G401 (cell line): Measurements from ENCODE around the gene RAPGEF3. TPM values are rescaled to one million over a fixed set of nuclear protein-coding genes. Genes with fewer than 3 reads are reported as not detected.
A peak's percentile ranks its signal among the peaks of the same experiment; 100 is the strongest.

Experiments
- DNase-seq: peaks from one replicate; pipeline ENCODE4 v3.0.0-alpha.2; 2015; ENCODE audit warnings: low spot score
- in situ Hi-C: cut with HindIII; loops from 2 replicates; pipeline ENCODE4 v1.10.0; 2016; ENCODE audit warnings: low sequenced_read_pairs, mixed read lengths
- total RNA-seq: library from RNA; depleted of rRNA; stranded (reverse); fragments of >200 nt; shearing (Covaris generic); gene quantifications from 2 replicates; pipeline ENCODE4 v1.2.3, GENCODE V29; 2014

The RAPGEF3 gene
- total RNA-seq, 1 experiment from 2014 or later, result 9.0 TPM

DNA sequence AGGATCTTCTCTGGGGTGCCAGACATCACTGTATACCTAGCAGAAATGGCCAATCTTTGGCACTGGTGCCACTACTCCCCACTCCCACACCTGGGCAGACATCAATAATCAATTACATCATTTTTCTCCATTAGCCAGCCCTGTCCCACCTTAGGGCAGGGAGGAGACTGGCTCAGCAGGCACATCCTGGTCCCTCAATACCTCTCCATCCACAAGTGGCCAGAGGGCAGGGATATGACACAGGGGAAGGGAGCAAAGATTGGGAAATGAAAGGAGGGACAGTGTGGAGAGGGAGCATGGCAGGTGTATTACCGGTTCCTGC is 10.2 kb downstream of the RAPGEF3 start:
- no peak for DNase-seq
- in situ Hi-C loops, result no loop called here

DNA sequence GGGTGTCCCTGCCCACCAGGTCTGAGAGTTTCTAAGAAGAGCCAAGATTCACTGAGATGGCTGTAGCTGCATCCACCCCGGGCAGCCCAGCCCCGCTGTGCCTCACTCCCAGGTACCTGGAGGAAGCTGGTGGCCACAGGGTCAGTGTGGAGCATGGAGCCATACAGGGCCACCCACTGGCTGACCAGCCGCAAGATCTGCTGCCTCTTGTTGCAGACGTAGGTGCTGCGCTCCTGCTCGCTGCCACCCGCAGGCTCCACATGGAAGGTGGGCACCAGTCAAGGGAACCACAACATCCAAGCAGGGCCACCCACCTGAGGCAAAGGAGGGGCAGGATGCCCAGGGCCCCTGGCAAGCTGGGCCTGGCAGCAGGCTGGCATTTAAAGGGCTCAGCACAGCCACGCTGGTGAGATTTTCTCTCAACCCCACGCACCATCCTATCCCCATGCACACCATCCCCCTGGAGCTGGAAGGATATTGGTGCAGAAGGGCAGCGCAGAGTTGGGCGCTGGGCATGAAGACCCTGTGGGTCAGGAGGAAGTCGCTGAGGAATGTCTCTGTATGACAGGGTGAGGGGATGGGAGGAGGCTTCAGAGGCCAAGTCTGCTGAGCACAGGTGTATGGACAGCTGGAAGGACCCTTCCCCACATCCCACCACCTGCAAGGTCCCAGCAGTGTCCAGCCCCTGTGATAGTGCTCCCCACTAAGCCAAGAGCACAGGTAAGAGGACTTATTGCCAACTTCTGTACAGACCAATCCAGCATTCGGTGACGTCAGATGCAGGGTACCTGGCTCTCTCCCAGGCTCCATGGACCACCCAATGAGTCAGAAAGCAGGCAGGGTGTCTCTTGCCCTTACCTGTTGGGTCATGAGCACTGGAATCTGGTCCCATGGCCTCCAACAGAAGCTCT is 10.8 kb downstream of the RAPGEF3 start:
- no peak for DNase-seq
- in situ Hi-C loops, result no loop called here

DNA sequence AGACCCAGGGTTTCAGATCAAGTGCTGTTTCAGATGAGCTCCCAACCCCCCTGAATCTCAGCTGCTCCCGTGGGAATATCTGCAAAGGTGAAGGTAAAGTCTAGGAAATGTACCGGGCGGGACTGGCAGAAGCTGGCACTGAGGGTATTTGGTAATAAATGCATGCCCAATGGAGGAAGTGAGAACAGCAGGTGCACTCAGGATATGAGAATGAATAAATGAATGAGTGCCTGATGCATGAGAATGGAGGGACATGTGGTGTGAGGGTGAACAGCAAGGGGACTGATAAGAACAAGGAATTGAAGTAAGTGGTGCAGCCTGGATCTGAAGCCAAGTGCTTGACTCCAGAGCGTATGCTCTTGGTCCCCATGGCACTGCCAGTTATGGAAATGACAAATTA is 11.6 kb downstream of the RAPGEF3 start:
- DNase-seq, result no peak
- in situ Hi-C loops, result no loop called here

DNA sequence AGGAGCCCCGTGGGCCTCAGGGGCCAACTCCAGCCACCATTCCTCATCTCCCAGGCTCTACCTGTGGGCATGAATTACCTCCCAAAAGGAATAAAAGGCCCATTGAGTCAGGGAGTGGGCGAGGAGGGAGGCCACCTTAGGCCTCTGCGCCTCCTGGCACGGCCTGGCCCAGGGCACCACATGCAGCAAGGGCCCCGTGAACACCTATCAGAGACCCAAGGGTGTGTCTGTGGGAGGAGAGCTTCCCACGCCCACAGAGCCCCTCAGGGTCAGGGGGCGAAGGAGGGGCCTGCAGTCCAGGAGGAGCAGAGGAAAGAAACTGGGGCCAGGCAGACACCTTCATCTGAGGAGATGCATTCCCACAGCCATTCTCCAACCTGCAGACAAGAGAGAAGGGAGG is 12.2 kb downstream of the RAPGEF3 start:
- in situ Hi-C loops, result no loop called here
- no peak for DNase-seq

DNA sequence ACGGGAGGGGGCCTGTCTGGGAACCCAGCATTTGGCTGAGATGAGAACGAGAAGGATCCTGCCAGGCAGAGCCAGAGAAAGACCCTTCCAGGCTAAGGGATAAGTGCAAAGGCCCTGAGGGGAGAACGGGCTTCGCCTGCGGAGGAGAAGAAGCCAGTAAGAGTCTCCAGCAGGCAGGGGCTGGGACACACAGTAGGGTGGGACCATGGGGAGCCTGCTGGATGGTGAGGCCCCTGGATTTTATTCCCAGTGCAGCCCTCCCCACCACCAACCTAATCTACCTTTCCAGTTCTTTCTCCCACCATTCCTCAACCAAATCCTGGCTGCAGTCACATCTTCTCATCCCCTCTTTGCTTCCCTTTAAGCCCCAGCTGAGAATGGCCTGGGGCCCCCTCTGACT is 12.6 kb downstream of the RAPGEF3 start:
- DNase-seq, result no peak
- in situ Hi-C loops, result no loop called here

DNA sequence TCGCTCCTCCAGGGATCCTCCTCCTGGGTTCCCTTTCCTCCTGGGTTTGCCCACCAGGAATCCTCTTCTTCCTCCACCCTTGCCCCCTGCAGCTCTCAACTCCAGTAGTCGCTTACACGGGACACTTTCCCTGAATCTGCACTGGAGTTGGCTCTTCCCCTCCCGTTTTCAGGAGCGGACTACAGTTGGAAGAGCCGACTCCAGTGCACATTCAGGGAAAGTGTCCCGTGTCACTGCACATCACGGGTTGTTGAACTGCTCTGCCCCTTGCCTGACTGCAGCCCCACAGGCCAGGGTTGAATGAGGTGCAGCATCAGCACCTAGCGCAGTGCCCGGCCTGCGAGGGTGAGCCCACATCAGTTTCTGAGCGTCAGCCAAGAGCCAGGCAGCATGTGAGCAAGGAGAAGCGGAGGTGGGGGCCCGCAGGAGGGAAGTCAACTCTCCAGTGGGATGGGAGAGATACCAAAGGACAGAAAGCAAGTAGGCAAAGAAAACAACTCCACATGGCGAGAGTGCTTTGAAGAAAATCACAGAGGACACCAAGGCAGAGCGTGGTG is 13.1 kb downstream of the RAPGEF3 start:
- DNase-seq, result no peak
- in situ Hi-C loops, result no loop called here

DNA sequence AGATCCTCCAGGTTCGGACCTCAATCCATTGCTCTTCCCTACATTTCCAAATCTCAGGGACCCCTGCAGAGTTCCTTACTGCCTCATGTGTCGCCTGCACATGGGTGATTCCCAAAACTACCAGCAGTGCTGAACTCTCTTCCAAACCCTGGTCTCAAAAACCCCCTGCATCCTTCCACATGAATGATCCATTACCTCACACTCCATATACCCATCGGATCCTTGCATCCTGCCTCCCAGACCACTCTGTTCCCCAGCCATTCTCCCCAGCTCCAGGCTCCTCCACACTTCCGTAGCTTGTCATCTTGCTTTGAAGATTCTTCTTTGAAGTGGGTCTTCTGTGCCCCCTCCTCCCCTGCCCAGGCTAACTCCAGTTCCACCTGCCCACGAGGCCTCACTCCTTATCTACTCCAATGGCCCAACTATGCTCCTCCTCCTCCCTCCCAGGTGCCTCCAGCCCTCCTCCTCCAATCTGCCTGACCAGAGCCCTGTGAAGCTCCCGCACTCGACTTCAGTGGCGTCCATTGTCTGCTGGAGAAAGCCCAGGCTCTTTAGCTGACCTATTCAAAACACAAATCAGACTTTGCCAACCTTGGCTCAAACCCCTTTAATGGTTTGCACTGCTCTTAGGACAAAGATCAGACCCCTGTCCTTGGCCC is 13.8 kb downstream of the RAPGEF3 start:
- in situ Hi-C loops, result no loop called here

DNA sequence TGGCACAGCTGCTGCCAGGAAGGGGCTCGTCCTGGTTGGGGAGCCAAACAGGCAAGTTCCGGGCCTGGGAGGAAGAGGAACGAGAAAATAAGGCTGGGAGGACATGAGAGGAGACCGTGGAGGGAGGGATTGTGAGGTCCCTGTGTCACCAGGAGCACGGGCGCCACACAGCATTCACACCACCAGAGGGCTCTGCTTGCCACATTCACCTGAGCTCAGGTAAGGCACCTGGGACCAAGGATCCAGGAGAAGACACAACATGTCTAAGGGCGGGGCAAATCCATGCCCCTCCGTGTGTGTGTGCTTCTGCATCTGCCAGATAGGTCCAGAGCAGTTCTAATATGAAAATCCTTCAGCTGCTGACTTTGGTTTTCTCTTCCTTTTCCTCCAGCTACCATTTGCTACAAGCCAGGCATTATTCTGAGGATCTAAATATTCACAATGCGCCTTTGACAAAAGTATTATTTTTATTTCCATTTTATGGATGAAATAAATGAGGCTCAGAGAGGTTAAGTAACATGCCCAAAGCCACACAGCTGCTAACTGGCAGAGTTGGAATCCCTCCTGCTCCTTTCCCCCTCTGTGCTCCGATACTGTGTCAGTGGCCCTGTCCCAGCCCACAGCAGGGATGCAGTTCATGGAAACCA is 14.6 kb downstream of the RAPGEF3 start:
- DNase-seq, result peak; percentile 53
- in situ Hi-C loops, result no loop called here

More for the DNA sequence above, 13.8 kb downstream of the RAPGEF3 start:
- no peak for DNase-seq

DNA sequence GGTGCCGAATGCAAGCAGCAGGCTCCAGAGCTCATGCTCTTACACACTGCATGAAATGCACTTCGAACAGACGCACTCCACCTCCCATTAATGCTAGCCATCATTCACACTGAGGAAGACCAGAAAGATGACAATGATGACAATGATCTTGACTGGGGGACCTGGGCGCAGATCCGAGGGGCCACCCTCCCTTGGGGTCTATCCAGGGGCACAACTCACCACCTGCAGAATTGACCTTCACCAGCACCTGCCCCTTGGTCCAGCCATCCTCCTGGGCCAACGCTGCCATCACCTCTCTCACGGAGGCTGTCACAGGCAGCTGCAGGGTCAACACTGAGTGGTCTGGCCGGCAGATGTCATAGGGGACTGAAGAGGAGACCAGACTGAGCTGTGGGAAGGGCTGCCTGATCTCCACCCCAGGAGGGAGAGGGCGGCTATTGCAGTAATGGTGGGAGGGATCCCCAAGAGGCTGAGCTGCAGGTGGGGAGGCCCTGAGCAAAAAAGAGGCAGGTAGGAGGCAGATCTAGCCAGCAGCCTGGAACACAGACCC is 15.3 kb downstream of the RAPGEF3 start:
- in situ Hi-C loops, result no loop called here
- DNase-seq, result no peak

DNA sequence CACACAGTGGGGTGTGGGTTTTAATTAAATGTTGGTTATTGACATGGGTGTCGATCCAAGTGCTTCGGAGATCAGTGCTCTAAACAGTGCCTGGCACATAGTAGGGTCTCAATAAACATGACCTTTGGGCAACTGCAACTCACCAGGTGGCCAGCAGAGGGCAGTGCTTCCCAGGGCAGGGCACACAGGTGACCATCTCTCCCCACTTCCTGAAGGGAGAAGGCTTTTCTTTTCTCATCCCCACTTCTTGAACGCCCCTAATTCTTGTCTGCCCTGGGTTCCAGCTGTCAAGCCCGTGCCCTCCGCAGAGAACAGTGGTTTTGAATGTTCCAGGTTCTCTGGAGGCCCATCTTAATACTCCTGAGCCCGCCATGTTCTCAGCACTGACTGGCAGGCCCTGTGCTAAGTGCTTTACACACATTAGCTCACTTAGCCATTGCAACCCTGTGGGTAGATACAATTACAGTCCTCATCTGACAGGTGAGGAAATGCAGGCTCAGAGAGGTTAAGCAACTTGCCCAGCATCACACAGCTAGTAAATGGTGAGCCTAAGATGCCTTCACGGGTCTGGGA is 16.3 kb downstream of the RAPGEF3 start:
- in situ Hi-C loops, result no loop called here
- DNase-seq, result peak; percentile 29

DNA sequence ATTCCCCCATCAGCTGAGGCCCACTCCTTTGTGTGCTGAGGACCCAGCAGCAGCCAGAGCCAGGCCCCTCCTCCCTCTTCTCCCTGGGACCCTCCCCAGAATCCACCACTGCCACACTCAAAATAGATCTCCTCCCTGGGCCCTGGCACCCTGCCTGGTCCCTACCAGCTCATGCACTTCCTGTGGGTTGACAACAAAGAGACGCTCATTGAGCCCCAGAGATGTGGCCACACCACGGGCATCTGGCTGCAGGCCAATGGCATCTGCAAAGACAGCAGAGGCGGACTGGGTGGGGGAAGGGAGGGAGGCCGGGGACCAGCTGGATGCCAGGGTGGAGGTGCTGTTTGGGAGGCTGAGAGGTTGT is 17.4 kb downstream of the RAPGEF3 start:
- peak; percentile 19 for DNase-seq
- in situ Hi-C loops, result no loop called here

DNA sequence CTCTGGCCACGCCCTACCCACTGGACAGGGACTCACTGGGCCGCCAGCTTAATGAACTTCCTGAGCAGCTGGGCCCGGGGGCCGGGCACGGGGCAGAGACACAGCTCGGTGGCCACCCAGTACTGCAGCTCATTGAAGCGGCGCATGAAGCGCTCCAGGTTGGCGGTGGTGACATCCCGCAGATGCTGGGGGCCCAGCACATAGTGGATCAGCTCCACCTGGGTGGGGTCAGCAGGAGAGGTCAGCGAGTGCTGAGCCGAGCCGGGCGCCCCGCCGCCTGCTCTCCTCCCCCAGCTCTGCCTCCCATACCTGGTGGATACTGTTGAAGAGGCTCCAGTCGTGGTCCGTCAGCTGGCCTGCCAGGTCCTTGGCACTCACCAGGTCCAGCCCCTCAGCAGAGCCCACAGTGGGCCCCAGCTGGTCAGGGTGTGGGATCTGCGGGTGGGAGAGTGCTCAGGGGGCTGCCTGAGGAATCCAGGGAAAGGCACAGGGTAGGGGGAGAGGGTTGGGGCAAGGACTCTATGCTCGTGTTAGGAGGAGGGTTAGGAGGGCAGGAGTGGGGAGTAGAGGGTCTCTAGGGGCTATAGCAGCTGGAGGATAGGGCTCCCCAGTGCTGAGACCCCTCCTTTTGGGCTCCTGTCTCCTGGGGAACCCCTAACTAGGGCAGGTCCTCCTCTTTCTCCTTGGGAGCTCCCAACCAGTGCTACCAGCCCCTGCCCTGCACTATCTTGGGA is 17.9 kb downstream of the RAPGEF3 start:
- in situ Hi-C loops, result no loop called here
- DNase-seq, result no peak

DNA sequence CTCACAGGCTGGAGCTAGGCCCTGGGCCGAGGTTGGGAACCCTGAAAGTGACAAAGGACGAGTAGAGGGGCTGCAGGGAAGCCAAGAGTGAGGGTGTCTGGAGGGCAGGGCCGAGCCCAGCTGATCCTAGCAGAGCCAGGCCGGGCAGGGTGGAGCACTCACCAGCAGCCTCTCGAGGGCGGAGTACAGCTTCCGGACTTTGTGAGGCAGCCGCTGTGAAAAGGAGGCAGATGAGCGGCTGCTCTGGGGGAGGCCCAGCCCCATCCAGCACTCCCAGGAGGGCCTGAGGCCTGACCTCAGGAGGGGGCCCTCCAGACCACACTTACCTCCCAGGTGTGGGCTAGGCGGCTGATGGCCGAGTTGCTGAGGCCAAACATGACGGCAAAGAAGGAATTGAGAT is 18.7 kb downstream of the RAPGEF3 start:
- in situ Hi-C loops, result loop anchor here (10.0 kb wide), 1 partner anchor 45 kb away; no protein-coding TSS in a partner anchor

DNA sequence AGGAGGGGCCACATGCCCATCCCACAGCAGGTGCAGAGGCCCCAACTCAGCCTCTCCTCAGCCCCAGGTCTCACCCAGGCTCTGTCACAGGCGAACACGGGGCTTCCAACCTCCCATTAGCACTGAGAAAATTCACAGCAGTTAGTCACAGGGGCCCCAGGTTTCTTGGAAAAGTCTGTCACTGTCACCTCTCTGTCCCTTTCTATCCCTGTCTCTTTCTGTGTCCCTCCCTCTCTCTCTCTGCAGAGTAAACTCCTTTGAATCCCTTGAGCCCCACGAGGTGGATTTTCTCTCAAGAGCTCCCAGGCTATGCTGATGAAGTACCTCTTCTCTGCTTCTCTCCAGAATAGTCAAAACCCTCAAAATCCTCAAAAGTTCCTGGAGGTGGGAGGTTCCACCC is 19.4 kb downstream of the RAPGEF3 start:
- no peak for DNase-seq
- in situ Hi-C loops, result loop anchor here (10.0 kb wide), 1 partner anchor 46 kb away; no protein-coding TSS in a partner anchor

More for the DNA sequence above, 18.7 kb downstream of the RAPGEF3 start:
- no peak for DNase-seq

DNA sequence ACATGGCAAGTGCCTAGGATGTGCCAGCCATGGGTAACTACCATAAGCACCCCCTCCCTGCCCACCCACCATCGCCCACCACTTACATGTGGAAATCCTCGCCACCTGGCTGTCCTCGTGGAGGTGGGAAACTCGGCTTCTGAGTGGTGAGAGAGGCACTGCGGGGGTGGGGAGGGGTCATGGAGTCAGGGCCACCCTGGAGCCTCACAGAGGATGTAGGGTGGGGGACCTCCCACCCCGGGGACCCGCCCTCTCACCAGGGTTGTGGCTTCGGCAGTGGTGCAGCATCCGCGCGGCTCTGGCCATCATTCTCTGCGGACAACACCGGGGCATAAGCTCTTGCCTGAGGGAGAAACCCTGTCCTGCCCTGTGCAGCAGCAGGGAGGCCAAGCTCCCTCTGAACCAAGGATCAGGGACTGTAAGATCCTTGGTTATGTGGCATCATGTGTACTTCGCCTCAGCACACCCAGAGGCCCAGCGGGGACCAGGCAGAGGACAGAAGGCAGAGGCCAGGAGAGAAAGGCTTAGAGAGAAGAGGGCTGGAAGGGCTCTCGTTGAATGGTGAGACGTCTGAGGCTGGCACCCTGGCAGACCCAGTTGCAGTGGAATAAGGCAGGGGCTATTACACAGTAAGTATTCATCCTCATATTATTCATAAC is 20.6 kb downstream of the RAPGEF3 start:
- in situ Hi-C loops, result loop anchor here (10.0 kb wide), 1 partner anchor 47 kb away; no protein-coding TSS in a partner anchor
- DNase-seq, result no peak

DNA sequence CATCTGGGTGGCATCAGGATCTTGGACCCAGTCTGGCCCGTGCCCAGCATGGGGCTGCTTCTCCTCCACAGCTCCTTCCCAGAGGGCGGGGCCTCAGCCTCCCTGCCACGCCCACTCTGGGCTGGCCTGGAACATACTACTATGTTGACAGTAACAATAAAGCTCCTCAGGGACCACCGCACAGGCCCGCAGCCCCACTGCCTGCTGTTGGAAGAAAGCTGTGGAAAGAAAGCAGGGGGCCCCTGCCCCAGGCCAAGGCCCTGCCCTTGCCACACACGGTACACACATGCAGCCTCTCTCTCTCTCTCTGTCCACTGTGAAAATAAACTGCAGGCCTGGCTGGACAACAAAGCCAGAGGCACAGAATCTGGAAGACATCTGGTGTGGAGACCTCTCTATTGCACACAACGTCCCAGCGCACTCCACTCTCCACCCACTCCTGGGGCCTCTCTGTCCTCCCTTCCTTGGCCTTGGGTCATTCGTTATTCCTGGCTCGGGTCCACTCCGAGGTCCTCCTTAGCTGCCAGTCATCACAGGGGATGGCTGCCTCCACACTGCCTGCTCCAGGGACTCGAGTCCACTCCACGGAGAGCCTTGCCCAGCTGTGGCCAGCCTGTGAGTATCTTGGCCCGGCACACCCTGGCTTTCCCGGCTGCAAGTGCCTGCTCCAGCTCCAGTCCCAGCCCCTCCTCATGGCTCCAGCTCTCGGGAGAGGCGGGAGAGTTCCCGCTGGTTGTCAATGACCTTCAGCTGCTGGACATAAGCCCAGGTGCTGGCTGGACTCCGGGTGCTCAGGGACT is 21.6 kb downstream of the RAPGEF3 start:
- in situ Hi-C loops, result loop anchor here (10.0 kb wide), 1 partner anchor 48 kb away; no protein-coding TSS in a partner anchor

DNA sequence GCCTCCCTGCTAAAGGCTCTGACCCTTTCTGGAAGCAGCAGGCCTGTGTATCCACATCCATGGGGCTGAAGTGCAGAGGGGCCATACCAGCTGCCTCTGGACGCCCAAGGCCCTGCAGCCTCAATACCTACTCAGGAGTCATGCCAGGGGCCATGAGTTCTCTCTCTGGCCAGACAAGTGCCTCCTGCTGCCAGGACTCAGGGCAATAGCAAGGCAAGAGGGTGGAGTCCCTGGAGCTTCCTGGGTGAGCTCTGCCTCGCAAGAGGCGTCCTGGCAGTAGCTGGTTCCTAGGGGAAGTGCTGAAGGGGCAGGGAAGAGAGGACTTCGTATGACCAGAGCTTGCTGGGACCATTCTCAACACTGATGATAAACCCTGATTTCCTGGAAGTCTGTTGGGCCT is 22.5 kb downstream of the RAPGEF3 start:
- DNase-seq, result no peak
- in situ Hi-C loops, result loop anchor here (10.0 kb wide), 1 partner anchor 49 kb away; no protein-coding TSS in a partner anchor

More for the DNA sequence above, 21.6 kb downstream of the RAPGEF3 start:
- peak; percentile 20 for DNase-seq
